Jurkat, Clone E6-1 (cell line): ENCODE measurements around the gene GEMIN7.

Source experiments
- DNase-seq: peaks from one replicate; pipeline ENCODE4 v3.0.0-alpha.2; 2011; ENCODE audit warnings: low read depth, low spot score
- H3K4me3 ChIP-seq: 2 replicates; pipeline ENCODE4 v1.5.1; 2011; ENCODE audit warnings: mild to moderate bottlenecking, low read length, control low read depth, moderate library complexity

GEMIN7 gene

DNA sequence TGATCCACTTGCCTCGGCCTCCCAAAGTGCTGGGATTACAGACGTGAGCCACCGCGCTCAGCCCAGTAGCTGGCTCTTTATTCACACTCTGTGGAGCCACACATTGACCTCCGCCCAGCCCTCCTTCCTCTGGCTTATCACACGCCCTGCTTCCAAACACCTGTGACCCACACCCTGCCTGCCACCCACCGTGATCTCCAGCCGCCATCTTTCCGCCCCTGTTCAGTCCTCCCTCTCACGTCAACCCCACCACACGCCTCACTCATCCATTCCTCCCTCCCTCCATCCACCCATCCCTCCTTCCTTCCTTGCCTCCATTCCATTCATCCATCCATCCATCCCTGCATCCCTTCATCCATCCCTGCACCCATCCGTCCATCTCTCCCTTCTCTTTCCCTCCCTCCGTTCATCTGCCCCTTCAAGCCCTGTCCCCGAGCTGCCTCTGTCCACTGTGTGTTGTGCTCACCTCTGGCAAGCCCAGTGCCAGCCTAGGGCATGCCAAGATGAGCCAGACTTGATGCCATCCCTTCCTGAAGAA is 20.4 kb upstream of the GEMIN7 start:
- no peak for DNase-seq
- no peak overlapping the region for H3K4me3 ChIP-seq

DNA sequence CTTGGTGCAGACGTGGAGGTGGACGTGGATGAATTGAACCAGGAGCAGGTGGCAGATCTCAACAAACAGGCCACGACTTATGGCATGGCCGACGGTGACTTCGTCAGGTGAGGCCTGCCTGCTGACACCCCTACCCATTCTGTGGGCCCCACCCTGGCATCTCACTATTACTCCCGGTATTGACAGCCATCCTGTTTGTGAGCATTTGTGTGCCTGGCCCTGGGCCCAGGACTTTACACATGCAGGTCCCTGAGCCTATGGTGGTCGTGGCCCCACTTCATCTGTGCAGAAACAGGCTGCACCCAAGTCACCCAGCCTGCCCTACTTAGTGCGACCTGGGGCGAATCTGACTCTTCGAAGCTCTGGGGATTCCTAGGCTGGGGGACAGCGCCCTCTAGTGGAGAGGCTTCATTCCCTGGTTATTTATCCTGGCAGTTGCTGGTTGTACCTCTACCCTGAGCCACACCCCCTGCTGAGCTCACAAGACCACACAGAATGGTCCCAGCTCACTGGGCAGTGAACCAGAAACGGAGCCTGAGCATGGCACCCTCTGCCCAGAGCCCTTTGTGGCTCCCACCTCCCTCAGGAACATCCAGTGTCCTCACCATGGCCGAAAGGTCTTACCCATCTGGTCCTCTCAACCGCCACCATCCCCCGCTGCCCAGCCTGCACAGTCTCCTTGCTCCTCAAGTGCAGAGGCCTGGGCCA is 19.6 kb upstream of the GEMIN7 start:
- peak; percentile 69 for DNase-seq
- no peak overlapping the region for H3K4me3 ChIP-seq

DNA sequence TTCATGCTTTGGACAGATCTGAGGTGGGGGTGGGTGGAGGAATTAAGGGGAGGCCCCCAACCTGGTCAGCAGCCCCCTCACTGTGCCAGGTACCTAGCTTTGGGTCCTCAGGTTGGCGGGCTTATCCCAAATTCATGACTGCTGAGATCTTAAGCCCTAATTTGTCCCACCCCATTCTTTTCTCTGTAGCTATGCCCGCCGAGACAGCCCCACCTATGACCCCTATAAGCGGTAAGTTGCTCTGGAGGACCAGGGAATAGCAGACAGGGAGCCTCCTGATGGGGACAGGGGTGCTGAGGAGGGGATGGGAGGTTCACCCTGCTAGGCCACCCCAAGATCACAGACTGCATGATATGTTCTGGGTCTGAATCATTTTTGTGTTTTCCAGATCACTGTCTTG is 17.1 kb upstream of the GEMIN7 start:
- DNase-seq, result no peak
- no peak overlapping the region for H3K4me3 ChIP-seq

DNA sequence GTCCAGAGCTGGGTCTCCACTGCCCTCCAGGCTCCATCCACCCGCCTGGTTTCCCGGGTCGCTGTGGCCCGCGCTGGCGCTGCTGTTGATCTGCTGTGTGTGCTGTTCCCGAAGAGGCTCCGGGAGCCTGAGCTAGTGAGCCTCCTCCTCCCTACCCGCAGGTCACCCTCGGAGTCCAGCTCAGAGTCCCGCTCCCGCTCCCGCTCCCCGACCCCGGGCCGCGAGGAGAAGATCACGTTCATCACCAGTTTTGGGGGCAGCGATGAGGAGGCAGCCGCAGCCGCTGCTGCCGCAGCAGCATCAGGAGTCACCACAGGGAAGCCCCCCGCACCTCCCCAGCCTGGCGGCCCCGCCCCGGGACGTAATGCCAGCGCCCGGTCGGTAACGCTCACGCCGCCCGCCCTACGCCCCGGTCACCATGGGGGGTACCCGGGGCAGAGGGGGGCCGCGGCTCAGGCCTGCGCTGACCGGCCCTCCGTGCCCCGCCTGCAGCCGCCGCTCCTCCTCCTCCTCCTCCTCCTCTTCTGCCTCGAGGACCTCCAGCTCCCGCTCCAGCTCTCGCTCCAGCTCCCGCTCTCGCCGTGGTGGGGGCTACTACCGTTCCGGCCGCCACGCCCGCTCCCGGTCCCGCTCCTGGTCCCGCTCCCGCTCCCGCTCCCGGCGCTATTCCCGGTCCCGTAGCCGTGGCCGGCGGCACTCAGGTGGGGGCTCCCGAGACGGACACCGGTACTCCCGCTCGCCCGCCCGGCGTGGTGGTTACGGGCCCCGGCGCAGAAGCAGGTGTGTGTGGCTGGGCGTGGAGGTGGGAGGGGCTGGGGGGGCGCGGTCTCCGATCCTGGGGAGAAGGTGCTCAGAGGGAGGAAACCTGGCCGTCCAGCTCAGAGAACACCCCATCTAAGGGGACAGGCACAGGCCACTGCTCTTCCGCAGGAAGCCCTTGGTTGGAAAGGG is 14.9 kb upstream of the GEMIN7 start:
- no peak for DNase-seq
- no peak overlapping the region for H3K4me3 ChIP-seq

DNA sequence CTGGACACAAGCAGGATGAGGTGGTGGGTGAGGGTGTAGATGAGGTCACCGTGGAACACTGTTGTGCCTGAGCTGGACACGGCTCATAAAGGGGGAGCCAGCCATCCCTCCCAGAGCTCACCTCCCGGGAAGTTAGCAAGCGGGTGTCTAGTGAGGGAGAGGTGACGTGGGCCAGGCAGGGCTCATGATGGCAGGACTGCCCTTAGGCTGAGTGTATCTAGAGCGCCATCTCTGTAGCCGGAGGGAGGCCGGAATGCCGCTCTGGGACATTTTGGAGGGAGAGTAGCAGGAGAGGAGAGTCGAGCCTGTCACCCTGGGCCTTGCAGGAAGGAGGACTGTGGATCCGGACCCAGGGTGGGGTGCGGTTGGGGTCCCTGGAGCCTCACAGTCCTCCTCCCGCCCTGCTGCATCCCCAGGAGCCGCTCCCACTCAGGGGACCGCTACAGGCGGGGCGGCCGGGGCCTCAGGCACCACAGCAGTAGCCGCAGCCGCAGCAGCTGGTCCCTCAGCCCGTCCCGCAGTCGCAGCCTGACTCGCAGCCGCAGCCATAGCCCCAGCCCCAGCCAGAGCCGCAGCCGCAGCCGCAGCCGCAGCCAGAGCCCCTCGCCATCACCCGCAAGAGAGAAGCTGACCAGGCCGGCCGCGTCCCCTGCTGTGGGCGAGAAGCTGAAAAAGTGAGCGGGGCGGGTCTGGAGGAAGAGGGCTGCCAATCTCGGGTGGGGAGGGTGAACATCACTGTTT is 12.0 kb upstream of the GEMIN7 start:
- H3K4me3 ChIP-seq, result no peak overlapping the region
- no peak for DNase-seq

DNA sequence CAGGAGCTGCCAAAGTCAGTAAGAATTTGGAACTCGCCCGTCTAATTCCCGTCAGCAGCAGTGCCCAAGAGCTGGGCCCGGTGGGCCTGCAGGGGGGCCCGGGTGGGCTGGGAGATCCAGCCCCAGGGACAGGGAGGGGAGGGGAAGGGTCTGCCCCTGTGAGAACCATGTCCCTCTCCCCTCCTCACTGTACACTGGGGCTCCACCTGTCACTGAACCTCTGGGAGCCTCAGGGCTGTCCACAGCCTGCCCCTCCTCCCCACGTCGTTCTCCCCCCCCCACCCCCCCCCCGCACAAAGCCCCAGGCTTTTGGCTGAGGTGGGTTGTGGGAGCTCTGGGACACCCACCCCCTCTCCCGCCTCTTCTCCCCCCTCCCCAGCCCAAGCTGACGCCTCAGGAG is 11.0 kb upstream of the GEMIN7 start:
- H3K4me3 ChIP-seq, result no peak overlapping the region
- DNase-seq, result no peak

DNA sequence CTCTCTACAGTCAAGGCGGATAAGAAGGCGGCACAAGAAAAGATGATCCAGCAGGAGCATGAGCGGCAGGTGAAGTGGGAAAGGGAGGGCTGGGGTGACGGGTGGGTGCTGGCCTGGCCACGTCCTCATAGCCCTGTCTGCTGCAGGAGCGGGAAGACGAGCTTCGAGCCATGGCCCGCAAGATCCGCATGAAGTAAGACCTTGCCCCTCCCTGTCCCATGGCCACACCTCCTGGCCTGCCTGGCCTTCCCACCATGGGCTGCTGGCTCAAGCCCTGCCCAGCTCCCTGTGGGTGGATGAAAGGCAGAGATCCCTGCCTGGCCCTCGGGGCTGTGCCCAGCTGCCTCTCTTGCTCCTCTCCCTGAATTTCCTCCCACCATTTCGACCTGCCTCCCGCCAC is 10.0 kb upstream of the GEMIN7 start:
- H3K4me3 ChIP-seq, result no peak overlapping the region
- no peak for DNase-seq

DNA sequence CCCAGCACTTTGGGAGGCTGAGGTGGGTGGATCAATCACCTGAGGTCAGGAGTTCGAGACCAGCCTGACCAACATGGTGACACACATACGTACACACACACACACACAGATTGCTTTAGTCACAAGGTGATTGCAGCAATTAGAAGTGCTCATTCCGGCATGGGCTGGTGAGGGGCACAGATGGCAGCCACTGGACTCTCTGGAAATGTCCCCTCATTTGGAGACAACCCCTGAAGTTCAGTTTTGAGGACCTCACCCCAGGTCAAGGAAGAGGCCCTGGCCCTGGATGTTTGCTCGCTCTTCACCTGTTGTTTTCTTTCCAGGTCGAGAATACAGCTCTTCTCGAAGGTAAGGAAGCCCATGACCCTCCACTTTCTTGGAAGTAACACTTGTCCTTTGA is 8.8 kb upstream of the GEMIN7 start:
- DNase-seq, result no peak
- no peak overlapping the region for H3K4me3 ChIP-seq

DNA sequence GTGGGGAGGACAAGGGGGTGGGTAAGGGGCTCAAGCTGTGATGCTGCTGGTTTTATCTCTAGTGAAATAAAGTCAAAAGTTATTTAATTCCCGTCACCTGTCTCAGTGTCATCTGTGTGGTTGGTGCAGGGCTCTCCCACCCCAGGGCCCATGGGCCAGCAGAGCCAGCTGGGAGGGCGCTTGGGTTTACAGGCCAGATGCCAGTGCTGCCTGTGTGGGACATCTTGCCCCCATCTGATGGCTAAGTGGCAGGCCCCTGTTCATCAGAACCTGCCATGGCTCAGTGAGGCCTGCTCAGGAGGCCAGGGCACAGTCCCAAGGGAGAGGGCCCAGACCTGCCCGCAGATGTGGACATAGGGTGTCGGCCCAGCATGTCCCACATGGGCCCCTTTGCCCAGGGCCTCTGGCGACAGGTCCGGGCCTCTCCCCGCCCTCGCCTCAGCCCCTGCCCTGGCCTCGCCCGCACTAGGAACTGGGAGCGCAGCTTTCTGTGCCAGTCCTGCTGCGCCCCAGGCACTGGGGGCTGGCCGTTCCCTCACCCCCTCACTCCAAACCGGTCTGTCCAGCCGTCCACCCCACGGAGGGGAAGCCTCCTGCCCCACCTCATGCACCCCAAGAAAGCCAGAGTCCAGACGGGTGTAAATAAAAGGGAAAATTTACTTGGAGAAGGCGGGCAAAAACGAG is 8.1 kb upstream of the GEMIN7 start:
- no peak overlapping the region for H3K4me3 ChIP-seq
- DNase-seq, result no peak

DNA sequence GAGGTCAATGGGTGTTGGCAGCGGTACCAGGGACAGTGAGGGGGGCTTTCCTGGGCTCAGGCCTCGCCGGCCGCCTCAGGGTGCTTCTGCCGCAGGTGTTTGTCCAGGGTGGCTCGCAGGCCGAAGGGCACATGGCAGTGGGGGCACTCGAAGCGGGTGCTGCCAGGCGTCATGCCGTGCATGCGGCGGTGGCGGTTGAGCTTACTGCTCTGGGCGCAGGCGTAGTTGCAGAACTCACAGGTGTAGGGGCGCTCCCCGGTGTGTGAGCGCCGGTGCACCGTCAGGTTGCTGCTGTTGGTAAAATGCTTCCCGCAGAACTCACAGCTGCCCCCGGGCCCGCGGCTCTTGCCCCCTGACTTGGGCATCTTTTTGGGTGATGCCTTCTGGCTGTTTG is 7.5 kb upstream of the GEMIN7 start:
- no peak overlapping the region for H3K4me3 ChIP-seq
- DNase-seq, result no peak

DNA sequence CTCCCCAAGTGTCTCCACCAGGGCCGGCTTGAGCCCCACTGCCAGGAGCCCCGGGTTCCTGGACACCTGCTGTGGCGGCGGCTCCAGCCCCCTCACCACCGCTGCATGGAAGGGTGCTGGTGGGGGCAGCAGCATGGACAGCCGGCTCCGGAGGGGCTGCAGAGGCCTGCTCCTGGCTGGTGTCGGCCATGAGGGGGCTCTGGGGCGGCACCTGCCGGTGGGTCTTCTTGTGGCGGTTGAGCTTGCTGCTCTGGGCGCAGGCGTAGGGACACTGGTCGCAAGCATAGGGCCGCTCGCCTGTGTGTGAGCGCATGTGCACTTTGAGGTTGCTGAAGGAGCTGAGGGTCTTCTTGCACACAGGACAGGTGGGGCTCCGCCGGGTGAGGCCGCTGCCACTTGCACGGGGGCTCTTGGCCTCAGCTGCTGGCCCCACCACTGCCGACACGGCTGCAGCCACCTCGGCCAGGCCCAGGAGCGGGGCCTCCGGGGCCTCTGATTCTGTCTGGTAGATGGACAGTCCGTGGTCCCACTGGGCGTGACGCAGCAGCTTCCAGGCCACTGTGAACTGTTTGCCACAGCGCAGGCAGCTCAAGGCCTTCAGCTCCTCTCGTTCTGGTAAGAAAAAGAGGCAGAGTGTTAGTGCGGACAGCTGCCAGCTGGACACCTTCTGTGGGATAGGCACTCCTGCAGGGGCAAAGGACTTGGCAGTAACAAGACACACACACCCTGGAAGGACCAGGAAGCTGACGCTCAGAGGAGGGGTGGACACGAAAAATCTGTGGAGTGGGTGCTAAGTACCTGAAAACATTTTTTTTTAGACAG is 6.9 kb upstream of the GEMIN7 start:
- DNase-seq, result no peak
- H3K4me3 ChIP-seq, result no peak overlapping the region

DNA sequence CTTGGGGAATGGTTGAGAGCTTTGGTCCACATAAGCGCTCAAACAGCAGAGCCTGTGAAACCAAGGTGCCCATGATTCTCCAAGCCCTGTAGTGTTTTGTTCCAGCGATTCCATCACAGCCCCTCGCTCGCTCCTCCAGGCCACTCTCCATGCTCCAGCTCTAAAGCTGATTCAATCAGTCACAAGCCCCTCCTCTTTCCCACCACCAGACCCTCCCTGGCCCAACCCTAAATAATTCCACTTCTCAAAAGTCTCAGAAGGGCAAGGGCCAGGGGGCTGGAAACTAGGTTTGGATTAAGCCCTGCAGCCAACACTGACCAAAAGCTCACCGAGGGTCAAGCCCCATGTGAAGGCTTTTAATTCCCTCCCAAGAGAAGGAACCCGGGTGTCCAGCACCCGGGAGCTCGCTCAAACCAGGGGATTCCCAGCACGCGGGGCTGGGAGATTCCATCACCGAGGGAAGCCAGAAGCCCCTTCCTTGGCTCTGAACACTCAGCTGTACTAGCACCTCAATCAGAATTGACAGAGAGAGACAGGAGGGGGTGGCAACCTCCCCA is 4.2 kb upstream of the GEMIN7 start:
- DNase-seq, result no peak
- no peak overlapping the region for H3K4me3 ChIP-seq

DNA sequence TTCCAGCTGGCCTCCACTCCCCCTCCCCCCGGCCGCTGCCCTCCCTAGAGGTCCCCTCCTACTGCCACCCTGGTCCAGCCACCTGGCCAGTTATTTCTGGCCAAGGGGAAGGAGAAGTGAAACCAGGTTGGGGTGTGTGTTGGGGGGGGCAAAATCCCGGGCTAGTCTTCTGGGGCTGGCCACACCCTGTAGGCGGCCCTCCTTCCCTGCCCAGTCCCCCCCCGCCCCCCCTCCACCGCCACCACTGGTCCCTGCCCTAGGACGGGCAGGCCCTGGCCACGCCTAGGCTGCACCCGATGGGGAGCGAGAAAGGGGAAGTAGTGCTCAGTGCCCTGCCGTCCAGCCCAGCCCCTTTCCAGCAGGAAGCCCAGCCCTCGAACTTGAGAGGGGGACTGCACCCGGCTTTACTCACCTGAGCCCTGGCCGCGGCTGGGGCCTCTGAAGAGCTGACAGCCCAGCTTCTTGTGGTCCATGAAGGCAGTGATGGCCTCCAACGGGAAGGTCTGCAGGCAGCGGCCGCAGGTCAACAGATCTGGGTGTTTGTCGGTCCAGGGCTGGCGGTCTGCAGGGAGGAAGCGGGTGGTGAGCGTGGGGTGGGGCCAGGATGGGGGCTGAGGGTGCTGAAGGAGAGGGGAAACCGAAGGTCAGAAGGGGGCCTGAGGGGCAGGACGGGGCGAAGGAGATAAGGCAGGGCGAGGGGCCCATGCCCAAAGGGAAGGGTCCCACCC is 3.6 kb upstream of the GEMIN7 start:
- no peak for DNase-seq
- no peak overlapping the region for H3K4me3 ChIP-seq

DNA sequence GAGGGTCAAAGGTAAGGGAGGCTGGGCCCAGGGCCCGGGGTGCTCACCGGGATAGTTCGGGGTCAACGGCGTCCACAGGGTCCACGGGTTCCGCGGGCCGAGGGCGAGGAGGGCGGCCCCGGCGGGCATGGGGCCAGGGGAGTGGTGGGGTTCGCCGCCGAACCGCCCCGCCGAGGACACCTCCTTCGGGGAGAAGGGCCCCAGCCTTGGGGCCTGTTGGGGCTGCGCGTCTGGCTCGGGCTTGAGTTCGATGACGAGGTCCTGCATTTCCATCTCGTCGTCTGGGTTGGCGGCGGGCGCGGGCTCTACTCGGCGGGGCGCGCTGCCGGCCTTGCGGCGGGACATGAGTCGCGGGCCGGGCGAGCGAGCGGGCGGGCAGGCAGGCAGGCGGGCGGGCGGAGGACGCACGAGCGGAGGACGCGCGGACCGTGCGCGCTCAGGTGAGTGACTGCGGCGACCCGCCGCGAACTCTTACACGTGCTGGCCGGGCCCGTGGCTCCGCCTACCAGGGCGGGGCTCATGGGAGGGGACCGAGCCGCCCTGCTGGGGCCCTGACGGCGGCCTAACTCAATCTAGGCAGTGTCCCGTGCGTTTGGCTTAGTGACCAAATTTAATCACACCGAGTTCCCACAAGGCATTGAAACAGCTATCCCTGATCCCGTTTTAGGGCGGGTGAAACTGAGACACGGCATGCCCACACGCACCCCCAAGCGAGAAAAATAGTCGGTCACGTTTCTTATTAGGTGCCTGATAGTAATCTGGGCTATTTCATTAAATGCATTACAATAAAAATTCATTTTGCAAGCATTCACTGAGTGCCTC is 2.8 kb upstream of the GEMIN7 start, which contains the start of gene ZNF296:
ZNF296 (minus strand) TSS at position 450 of the 822 bp plus-strand sequence; CDS start at position 345, 105 bp downstream.
- DNase-seq, result no peak
- H3K4me3 ChIP-seq, result no peak within 1 kb of the TSS

DNA sequence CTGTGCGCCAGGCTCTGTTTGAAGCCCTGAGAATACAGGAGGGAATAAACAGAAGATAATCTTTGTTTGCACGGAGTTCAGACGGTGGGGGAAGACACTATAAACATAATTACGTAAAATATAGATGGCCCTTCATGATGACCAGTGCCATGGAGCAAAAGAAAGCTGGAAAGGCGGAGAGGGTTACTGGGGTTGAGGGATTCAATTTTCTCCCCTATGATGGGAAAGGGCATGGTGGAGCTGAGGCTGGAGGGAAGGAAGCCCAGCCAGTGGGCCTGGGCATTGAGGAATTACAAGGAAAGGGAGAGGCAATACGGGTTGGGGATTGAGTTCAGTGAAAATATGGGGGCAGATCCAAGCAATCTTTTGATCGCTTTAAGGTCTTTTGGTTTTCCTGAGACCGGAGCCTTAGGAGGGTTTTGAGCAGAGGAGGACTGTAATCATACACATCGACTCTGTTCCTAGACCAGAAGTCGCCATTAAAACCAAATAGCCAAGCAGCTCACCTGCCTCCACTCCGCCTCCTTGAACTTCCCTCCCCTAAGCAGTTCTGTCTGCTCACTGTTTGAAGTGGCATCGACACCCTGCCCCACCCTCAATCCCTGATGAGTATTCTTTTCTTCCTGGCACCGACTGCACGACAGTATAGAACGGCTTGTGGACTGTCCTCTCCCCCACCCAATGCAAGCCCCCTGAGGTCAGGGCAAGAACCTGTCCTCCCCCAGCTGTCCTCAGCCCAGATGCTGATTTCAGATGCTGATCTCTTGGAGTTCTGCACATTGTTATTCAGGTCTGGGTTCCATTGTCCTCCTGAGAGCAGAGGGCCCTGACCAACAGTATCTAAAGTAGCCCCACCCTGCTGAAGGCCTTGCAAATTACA is 2.0 kb upstream of the GEMIN7 start:
- DNase-seq, result no peak
- no peak overlapping the region for H3K4me3 ChIP-seq
